Epithelial cell of esophagus (primary cell): ENCODE measurements around the gene CTBP2.
A peak's percentile ranks its signal among the peaks of the same experiment; 100 is the strongest.
"Not testable (repeated sequence)": the region's sequence is repeated elsewhere in the genome, so short reads cannot be mapped to it uniquely, and the experiment has no call there.

Experiments used
- DNase-seq: peaks from one replicate; pipeline ENCODE4 v3.0.0; 2010; ENCODE audit warnings: low read depth
- H3K4me3 ChIP-seq: 2 replicates; pipeline ENCODE4 v1.5.1; 2011; ENCODE audit warnings: mild to moderate bottlenecking, low read length, control low read depth
- CTCF ChIP-seq: IDR thresholded peaks from 2 replicates; pipeline ENCODE4 v1.5.1; 2011; ENCODE audit warnings: low read depth, mild to moderate bottlenecking, low read length, control low read depth, inconsistent platforms; ENCODE audit not compliant: insufficient read depth; ENCODE audit errors: missing control alignments

Gene CTBP2

GRCh38 chr10:125151553-125152449, 8.6 kb downstream of the CTBP2 start:
- TF ChIP-seq CTCF = no peak
- DNase-seq = no peak
- H3K4me3 ChIP-seq = peak overlapping the region; percentile 43

- H3K4me3 ChIP-seq = no peak overlapping the region
- no peak for DNase-seq
- no peak for TF ChIP-seq CTCF
Observed at GRCh38 chr10:125151170-125151552, 9.2 kb downstream of the CTBP2 start.

- not testable (repeated sequence) for H3K4me3 ChIP-seq, DNase-seq
Observed at GRCh38 chr10:125150376-125151083, 9.8 kb downstream of the CTBP2 start.

GRCh38 chr10:125149680-125150047, 10.7 kb downstream of the CTBP2 start:
- H3K4me3 ChIP-seq = no peak overlapping the region
- DNase-seq = no peak
- TF ChIP-seq CTCF = no peak

- no peak for TF ChIP-seq CTCF
- no peak overlapping the region for H3K4me3 ChIP-seq
Observed at GRCh38 chr10:125149036-125149679, 11.2 kb downstream of the CTBP2 start.

GRCh38 chr10:125148528-125148927, 11.8 kb downstream of the CTBP2 start:
- H3K4me3 ChIP-seq = no peak overlapping the region
- no peak for DNase-seq
- no peak for TF ChIP-seq CTCF

More at GRCh38 chr10:125149036-125149679, 11.2 kb downstream of the CTBP2 start:
- DNase-seq = peak; percentile 88

GRCh38 chr10:125147971-125148439, 12.4 kb downstream of the CTBP2 start:
- no peak overlapping the region for H3K4me3 ChIP-seq
- TF ChIP-seq CTCF = no peak
- no peak for DNase-seq
